ENCODE measurements around the gene GPR42.

GPR42 gene

DNA sequence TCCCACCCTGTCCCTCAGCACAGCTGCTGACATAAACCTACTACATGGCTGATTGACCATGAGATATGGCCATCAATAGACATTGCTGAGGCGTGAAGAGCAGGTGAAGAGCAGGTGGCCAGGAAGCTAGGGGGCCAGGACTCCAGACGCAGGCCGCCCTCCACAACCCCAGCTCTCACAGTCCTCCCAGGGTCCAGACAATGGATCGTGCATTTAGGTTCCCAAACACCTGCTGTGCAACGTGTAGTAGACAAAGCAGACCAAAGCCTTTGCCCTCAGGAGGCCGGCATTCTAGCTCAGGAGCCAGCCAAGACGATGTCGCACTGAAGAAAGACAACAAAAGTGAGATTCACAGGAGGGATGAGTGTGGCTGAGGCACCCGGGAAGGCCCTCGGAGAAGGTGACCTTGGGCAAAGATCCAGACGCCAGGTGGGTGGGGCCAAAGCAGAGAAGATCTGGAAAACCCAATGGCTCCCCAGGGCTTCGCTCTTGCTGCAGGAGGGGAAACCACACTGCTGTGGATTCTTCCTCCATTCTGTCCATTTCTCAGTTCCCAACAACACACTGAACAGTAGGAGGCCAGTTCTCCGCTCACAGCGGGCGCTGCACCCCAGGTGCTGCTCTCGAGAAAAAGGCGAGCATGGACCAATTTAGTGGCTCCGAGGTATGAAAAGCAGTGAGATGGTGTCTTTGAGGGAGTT, 21.8 kb upstream of the GPR42 start:
- H4K20me1 ChIP-seq = peaks cover 0 to 5% (median 0%) of the 10 kb centered on the region in 11 experiments; a peak in 1 of 22 replicates
- H3K4me2 ChIP-seq = peak overlapping the region; percentile 80 to 98 (median 92)
- peak overlapping the region; percentile 70 to 84 (median 77); a peak in 21 of 22 replicates for H3K9ac ChIP-seq
- H3K4me1 ChIP-seq = peaks cover 95 to 100% (median 99%) of the 10 kb centered on the region in 10 experiments
- TF ChIP-seq Cebpa-rat (IDR thresholded peaks at IDR 0.05) = no peak
- H3K9me3 ChIP-seq (replicated peaks in 1 of 11) = no peaks in the 10 kb centered on the region
- peaks cover 0 to 25% (median 19%) of the 10 kb centered on the region in 11 experiments; a peak in 19 of 22 replicates for H3K36me3 ChIP-seq
- H3K27ac ChIP-seq = peak overlapping the region; percentile 81 to 97 (median 91)
- no peaks in the 10 kb centered on the region for H3K27me3 ChIP-seq
- H3K4me3 ChIP-seq = peak overlapping the region in 7 of 10 experiments; percentile 0 to 66 (median 49); a peak in 11 of 20 replicates

DNA sequence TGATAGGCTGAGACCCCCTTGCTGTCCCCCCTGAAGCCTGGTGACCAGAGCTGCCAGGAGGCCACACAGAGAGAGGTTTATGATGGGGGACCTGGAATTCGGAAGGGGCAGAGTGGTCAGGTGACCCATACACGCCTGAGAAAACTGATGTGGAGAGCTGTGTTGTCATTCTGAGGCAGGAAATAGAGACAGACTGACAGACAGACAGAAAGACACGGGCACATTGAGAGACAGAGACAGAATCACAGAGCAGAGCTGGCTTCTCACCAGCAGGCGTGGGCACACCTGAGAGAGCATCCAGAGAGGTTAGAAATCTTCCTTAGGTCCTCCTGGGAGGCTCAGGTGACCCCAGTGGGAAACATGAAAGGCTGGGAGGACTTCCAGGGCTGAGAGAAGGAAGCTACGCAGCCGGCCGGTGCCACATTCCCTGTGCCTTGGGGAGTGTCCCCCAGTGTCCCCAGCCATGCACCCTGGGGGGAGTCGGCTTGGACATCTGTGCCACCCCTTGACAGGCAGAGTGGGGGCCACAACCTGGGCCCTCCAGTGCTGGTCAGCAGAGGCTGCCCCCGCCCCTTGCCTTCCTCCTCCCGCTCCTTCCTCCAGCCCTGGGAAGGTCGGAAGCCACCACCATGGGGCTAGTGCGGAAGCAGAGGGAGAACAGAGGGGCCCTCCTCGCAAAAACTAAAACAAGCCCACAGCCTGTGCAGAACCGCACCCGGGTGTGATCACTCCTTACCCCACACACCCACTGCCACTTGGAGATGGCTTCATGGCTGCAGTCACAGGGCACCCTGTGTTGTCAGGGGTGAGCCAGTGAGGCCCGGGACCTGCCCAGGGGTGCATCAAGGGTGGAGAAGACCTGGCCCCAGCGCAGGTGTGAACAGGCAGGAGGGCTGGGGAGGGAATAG, 21.0 kb upstream of the GPR42 start:
- H4K20me1 ChIP-seq = no peaks in the 10 kb centered on the region; a peak in 1 of 22 replicates
- H3K9me3 ChIP-seq (replicated peaks in 1 of 11) = no peaks in the 10 kb centered on the region
- peak overlapping the region; percentile 81 to 97 (median 91) for H3K27ac ChIP-seq
- no peak for TF ChIP-seq Cebpa-rat (IDR thresholded peaks at IDR 0.05)
- H3K4me2 ChIP-seq = peak overlapping the region; percentile 80 to 98 (median 92)
- H3K9ac ChIP-seq = peak overlapping the region; percentile 70 to 84 (median 77); a peak in 21 of 22 replicates
- no peaks in the 10 kb centered on the region for H3K27me3 ChIP-seq
- peaks cover 2 to 16% (median 11%) of the 10 kb centered on the region in 11 experiments; a peak in 19 of 22 replicates for H3K36me3 ChIP-seq
- H3K4me1 ChIP-seq = peaks cover 90 to 100% (median 95%) of the 10 kb centered on the region in 10 experiments
- peak overlapping the region in 9 of 10 experiments; percentile 0 to 66 (median 47); a peak in 11 of 20 replicates for H3K4me3 ChIP-seq

DNA sequence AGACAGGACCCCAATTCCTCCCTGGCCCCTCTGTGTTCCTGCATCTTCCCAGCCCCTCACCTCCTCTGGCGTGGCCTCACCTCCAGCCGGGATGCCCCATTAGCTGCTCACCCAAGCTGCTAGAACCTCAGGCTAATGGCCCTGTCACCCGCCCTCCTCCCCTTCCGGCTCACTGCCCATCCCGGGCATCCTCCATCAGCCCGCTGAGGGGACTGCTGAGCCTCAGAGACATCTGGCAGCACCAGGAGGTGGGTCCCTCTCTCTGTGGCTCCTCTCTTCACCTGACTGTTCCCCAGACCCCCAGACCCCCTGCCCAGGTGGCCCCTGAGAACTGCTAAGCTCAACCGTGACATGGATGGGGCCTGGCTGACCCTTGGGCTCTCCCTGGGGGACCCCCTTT, 20.3 kb upstream of the GPR42 start:
- H3K9ac ChIP-seq = peak overlapping the region; percentile 70 to 84 (median 77)

DNA sequence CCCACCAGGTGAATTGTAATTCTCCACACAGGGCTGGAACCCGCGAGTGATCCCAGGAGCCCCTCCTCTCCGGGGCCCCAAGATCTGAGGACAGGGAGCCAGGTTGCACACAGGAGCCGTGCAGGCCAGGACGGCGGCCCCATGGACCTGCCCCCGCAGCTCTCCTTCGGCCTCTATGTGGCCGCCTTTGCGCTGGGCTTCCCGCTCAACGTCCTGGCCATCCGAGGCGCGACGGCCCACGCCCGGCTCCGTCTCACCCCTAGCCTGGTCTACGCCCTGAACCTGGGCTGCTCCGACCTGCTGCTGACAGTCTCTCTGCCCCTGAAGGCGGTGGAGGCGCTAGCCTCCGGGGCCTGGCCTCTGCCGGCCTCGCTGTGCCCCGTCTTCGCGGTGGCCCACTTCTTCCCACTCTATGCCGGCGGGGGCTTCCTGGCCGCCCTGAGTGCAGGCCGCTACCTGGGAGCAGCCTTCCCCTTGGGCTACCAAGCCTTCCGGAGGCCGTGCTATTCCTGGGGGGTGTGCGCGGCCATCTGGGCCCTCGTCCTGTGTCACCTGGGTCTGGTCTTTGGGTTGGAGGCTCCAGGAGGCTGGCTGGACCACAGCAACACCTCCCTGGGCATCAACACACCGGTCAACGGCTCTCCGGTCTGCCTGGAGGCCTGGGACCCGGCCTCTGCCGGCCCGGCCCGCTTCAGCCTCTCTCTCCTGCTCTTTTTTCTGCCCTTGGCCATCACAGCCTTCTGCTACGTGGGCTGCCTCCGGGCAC, 19.3 kb upstream of the GPR42 start:
- Histone ChIP-seq H3K9ac (peak overlapping the region; percentile 70 to 84 (median 77)), H3K4me2 (peak overlapping the region; percentile 80 to 98 (median 92)), H3K27ac (peak overlapping the region; percentile 81 to 97 (median 91)), H3K27me3 (no peaks in the 10 kb centered on the region), H4K20me1 (no peaks in the 10 kb centered on the region), H3K4me1 (peaks cover 90 to 100% (median 95%) of the 10 kb centered on the region in 10 experiments), H3K36me3 (peaks cover 0 to 20% (median 0%) of the 10 kb centered on the region in 11 experiments; a peak in 6 of 22 replicates), H3K4me3 (peak overlapping the region; percentile 31 to 66 (median 47); a peak in 19 of 20 replicates), H3K9me3 (replicated peaks in 1 of 11) (no peaks in the 10 kb centered on the region)
- no peak for TF ChIP-seq Cebpa-rat (IDR thresholded peaks at IDR 0.05)

More for the DNA sequence above, 20.3 kb upstream of the GPR42 start:
- no peak for TF ChIP-seq Cebpa-rat (IDR thresholded peaks at IDR 0.05)
- peaks cover 90 to 100% (median 95%) of the 10 kb centered on the region in 10 experiments for H3K4me1 ChIP-seq
- peak overlapping the region; percentile 81 to 97 (median 91) for H3K27ac ChIP-seq
- no peaks in the 10 kb centered on the region; a peak in 1 of 22 replicates for H4K20me1 ChIP-seq
- H3K36me3 ChIP-seq = peaks cover under 1 to 17% (median 8%) of the 10 kb centered on the region in 11 experiments; a peak in 17 of 22 replicates
- peak overlapping the region; percentile 80 to 98 (median 92) for H3K4me2 ChIP-seq
- H3K27me3 ChIP-seq = no peaks in the 10 kb centered on the region
- H3K4me3 ChIP-seq = peak overlapping the region; percentile 11 to 66 (median 46); a peak in 14 of 20 replicates
- H3K9me3 ChIP-seq (replicated peaks in 1 of 11) = no peaks in the 10 kb centered on the region

DNA sequence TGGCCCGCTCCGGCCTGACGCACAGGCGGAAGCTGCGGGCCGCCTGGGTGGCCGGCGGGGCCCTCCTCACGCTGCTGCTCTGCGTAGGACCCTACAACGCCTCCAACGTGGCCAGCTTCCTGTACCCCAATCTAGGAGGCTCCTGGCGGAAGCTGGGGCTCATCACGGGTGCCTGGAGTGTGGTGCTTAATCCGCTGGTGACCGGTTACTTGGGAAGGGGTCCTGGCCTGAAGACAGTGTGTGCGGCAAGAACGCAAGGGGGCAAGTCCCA, 18.8 kb upstream of the GPR42 start:
- no peaks in the 10 kb centered on the region for H3K27me3 ChIP-seq
- H3K36me3 ChIP-seq = peaks cover 0 to 20% (median 0%) of the 10 kb centered on the region in 11 experiments; a peak in 6 of 22 replicates
- no peak for TF ChIP-seq Cebpa-rat (IDR thresholded peaks at IDR 0.05)
- peak overlapping the region; percentile 70 to 84 (median 77) for H3K9ac ChIP-seq
- no peaks in the 10 kb centered on the region for H3K9me3 ChIP-seq (replicated peaks in 1 of 11)
- H3K4me3 ChIP-seq = peak overlapping the region; percentile 31 to 66 (median 47)
- H3K27ac ChIP-seq = peak overlapping the region; percentile 81 to 97 (median 91)
- H4K20me1 ChIP-seq = no peaks in the 10 kb centered on the region
- peak overlapping the region; percentile 80 to 98 (median 92) for H3K4me2 ChIP-seq
- H3K4me1 ChIP-seq = peaks cover 85 to 100% (median 95%) of the 10 kb centered on the region in 10 experiments

DNA sequence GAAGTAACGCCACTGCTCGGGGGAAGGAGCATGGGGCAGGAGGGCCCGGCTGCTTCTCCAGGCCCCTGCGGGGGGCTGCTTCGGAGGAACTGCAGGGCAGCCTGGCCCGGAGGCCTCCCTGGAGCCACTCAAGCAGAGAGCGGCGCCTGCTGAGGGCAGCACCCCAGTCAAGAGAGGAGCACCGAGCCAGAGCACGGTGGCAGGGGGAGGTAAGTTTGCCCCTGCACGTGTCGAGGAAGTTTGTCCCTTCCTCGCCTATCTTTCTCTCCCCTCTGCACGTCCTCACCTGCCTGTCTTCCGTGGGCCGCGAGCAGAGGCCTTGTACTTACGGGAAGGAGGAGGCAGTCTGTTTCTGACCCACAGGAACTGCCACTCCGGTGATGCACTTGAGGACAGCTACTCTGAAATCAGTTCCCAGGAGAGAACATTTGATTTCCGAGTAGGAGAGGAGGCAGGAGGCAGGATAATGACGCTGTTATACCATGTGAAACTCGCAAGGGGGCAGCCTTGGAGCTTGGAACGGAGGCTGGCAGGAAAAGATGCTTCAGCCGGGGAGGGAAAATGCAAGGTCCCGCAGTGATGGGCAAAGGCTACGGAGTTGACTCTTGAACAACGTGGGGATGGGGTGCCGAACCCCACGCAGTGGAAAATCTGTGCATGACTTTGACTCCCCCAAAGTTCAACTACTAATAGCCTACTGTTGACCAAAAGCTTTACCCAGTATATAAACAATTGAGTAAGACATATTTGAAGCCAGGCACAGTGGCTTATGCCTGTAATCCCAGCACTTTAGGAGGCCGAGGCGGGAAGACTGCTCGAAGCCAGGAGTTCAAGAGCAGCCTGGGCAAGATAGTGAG, 18.2 kb upstream of the GPR42 start:
- Histone ChIP-seq H3K27me3 (no peaks in the 10 kb centered on the region), H3K36me3 (peaks cover 0 to 20% (median 0%) of the 10 kb centered on the region in 11 experiments; a peak in 6 of 22 replicates), H3K4me1 (peaks cover 84 to 100% (median 96%) of the 10 kb centered on the region in 10 experiments), H3K9me3 (replicated peaks in 1 of 11) (no peaks in the 10 kb centered on the region), H4K20me1 (no peaks in the 10 kb centered on the region), H3K9ac (peak overlapping the region; percentile 70 to 84 (median 77)), H3K4me2 (peak overlapping the region; percentile 80 to 98 (median 92)), H3K4me3 (peak overlapping the region; percentile 31 to 66 (median 47)), H3K27ac (peak overlapping the region; percentile 81 to 97 (median 91))
- no peak for TF ChIP-seq Cebpa-rat (IDR thresholded peaks at IDR 0.05)

DNA sequence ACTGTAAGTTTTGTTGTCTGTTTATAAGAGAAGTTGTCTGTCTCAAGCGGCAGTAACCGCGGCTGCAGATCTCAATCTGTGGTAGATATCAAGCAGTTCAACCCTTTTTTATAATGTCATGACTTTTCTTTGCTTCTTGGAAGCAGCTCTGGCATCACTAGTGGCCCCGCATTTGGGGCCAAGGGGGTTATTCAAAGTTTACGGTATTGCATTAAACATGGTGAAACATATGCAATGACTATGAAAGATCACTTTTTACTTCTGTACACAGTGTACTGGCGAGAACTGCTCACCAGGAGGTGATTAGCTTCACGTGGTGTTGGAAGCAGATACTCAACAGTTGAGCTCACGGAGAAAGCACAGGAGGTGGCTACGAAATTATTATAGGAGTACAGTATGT, 17.2 kb upstream of the GPR42 start:
- peaks cover 0 to 20% (median 0%) of the 10 kb centered on the region in 11 experiments; a peak in 5 of 22 replicates for H3K36me3 ChIP-seq
- H4K20me1 ChIP-seq = no peaks in the 10 kb centered on the region
- H3K9me3 ChIP-seq (replicated peaks in 1 of 11) = no peaks in the 10 kb centered on the region
- no peaks in the 10 kb centered on the region for H3K27me3 ChIP-seq
- H3K4me1 ChIP-seq = peaks cover 82 to 99% (median 95%) of the 10 kb centered on the region in 10 experiments
- peak overlapping the region; percentile 80 to 98 (median 92); a peak in 19 of 22 replicates for H3K4me2 ChIP-seq
- H3K27ac ChIP-seq = peak overlapping the region in 6 of 11 experiments; percentile 32 to 95 (median 91); a peak in 7 of 22 replicates
- peak overlapping the region in 7 of 11 experiments; percentile 46 to 84 (median 76); a peak in 10 of 22 replicates for H3K9ac ChIP-seq
- no peak for TF ChIP-seq Cebpa-rat (IDR thresholded peaks at IDR 0.05)
- peak overlapping the region in 3 of 10 experiments; percentile 47 to 66 (median 58); a peak in 6 of 20 replicates for H3K4me3 ChIP-seq

Measured in BLaER1 treated with 17β-estradiol and CSF1 and Interleukin-3, amounts not matched to agents 10 nM and 100 nM (cell line).